ENCODE data around the gene EXOC6B.

Gene EXOC6B

DNA sequence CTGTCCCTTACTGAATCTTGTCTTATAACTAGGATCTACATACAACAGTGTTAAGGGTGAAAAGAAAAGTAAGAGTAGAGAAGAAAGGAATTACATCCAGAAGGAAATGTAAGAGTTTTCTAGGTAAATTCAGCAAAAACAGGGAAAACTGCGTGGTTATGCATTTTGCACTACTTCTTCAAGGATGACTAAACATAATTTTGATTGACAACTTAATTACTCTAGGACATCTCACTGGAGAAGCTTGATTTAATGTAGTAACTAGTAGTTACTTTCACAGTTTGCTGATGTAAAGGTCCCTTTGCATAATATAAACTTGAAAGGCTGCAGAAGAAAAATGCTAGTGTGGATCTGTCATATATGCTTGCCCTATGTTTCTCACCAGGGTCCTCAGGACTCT, 464.8 kb downstream of the EXOC6B start:
- H3K36me3 ChIP-seq (ENCODE audit: control insufficient read depth, insufficient read depth, low read length): no peaks in the 10 kb centered on the region
- H3K27me3 ChIP-seq (replicated peaks; ENCODE audit: control insufficient read depth, insufficient read depth, low read length): no peaks in the 10 kb centered on the region; the same call in 1 of the 2 replicates
- DNase-seq (ENCODE audit: extremely low read depth, insufficient read length): no peak
- TF ChIP-seq CTCF (IDR thresholded peaks at IDR 0.05; ENCODE audit: insufficient read depth, low read length, poor library complexity, severe bottlenecking): no peak
- no peak overlapping the region for H3K4me3 ChIP-seq (replicated peaks; ENCODE audit: low read depth, low read length)

DNA sequence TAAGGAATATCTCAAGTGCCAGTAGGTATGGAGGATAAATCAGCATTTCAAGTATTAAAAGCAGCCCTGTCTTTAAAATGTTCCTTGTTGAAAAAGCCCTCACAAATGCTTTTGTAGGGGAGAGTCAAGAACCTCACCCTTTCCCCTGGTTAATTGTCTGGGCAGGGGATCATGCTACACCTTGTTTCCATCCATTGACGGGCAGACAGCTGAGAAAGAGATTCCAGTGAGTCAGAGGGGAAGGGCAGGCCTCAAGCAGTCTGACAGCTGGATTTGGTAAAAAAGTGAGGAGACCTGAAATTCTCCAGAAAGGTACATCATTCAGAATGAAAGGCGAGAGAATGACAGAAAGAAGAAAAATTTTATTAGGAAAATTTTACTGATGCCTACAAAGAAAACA, 475.0 kb downstream of the EXOC6B start:
- Histone ChIP-seq H3K36me3 (ENCODE audit: control insufficient read depth, insufficient read depth, low read length) (no peaks in the 10 kb centered on the region), H3K27me3 (replicated peaks; ENCODE audit: control insufficient read depth, insufficient read depth, low read length) (no peaks in the 10 kb centered on the region), H3K4me3 (replicated peaks; ENCODE audit: low read depth, low read length) (no peak overlapping the region)
- no peak for TF ChIP-seq CTCF (IDR thresholded peaks at IDR 0.05; ENCODE audit: insufficient read depth, low read length, poor library complexity, severe bottlenecking)
- DNase-seq (ENCODE audit: extremely low read depth, insufficient read length): no peak

DNA sequence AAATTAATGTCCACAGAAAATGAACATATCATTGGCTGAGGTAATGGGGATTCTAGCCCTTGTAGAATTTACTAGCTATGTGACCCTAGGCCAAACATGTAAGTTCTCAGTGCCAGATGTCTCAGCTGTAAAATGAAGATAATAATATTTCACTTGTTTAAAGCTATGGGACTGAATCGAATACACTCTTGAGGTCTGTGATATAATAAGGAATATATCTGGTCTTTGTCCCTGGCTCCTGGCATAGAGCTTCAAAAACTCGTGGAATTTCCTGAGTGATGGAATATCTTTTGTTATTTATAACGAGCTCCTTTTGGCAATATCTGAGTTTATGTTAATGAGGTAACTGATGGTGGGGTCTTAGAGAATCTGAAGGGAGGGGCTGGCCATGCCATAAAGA, 476.8 kb downstream of the EXOC6B start:
- Histone ChIP-seq H3K36me3 (ENCODE audit: control insufficient read depth, insufficient read depth, low read length) (no peaks in the 10 kb centered on the region), H3K27me3 (replicated peaks; ENCODE audit: control insufficient read depth, insufficient read depth, low read length) (no peaks in the 10 kb centered on the region), H3K4me3 (replicated peaks; ENCODE audit: low read depth, low read length) (no peak overlapping the region)
- TF ChIP-seq CTCF (IDR thresholded peaks at IDR 0.05; ENCODE audit: insufficient read depth, low read length, poor library complexity, severe bottlenecking): no peak
- no peak for DNase-seq (ENCODE audit: extremely low read depth, insufficient read length)

- no peaks in the 10 kb centered on the region for H3K36me3 ChIP-seq (ENCODE audit: control insufficient read depth, insufficient read depth, low read length)
- no peak for TF ChIP-seq CTCF (IDR thresholded peaks at IDR 0.05; ENCODE audit: insufficient read depth, low read length, poor library complexity, severe bottlenecking)
- H3K4me3 ChIP-seq (replicated peaks; ENCODE audit: low read depth, low read length): no peak overlapping the region
- no peak for DNase-seq (ENCODE audit: extremely low read depth, insufficient read length)
- H3K27me3 ChIP-seq (replicated peaks; ENCODE audit: control insufficient read depth, insufficient read depth, low read length): no peaks in the 10 kb centered on the region
Measured at GRCh38 chr2:72347081-72347480, 478.8 kb downstream of the EXOC6B start.

DNA sequence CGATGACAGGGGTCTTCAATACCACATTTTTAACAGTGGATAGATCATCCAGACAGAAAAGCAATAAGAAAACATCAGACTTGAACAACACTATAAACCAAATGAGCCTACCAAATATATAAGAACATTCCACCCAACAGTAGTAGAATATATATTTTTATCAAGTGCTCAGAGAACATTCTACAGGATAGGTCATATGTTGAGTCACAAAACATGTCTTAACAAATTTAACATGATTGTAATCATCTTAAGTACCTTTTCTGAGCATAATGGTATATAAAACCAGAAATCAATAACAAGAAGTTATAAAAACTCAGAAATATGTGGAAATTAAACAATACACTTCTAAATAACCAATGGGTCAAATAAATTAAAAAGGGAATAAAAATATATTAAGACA, 484.2 kb downstream of the EXOC6B start:
- Histone ChIP-seq H3K4me3 (replicated peaks; ENCODE audit: low read depth, low read length) (no peak overlapping the region), H3K36me3 (ENCODE audit: control insufficient read depth, insufficient read depth, low read length) (no peaks in the 10 kb centered on the region), H3K27me3 (replicated peaks; ENCODE audit: control insufficient read depth, insufficient read depth, low read length) (no peaks in the 10 kb centered on the region)
- no peak for TF ChIP-seq CTCF (IDR thresholded peaks at IDR 0.05; ENCODE audit: insufficient read depth, low read length, poor library complexity, severe bottlenecking)
- no peak for DNase-seq (ENCODE audit: extremely low read depth, insufficient read length)

DNA sequence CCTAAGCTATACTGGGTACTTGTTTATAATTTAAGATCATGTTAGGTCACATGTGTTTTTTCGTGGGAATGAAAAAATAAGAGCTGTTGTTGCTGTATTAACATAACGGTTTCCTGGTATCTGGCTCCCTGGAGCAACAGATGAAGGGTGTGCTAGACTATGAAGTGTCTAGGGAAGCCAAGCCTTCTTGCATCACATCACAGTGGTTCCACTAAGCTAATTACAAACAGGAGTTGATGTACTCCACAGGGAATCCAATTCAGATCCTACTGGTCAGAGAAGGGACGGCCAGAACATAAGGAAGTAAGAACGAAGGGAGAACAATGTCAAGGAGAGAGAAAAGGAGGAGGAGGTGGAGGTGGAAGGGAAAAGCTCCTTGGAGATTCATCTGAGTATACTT, 485.2 kb downstream of the EXOC6B start:
- Histone ChIP-seq H3K36me3 (ENCODE audit: control insufficient read depth, insufficient read depth, low read length) (no peaks in the 10 kb centered on the region), H3K27me3 (replicated peaks; ENCODE audit: control insufficient read depth, insufficient read depth, low read length) (no peaks in the 10 kb centered on the region), H3K4me3 (replicated peaks; ENCODE audit: low read depth, low read length) (no peak overlapping the region)
- DNase-seq (ENCODE audit: extremely low read depth, insufficient read length): no peak
- no peak for TF ChIP-seq CTCF (IDR thresholded peaks at IDR 0.05; ENCODE audit: insufficient read depth, low read length, poor library complexity, severe bottlenecking)
